DOHH2 (cell line): ENCODE data around the gene ECEL1.
"Not testable (repeated sequence)": the region's sequence is repeated elsewhere in the genome, so short reads cannot be mapped to it uniquely, and the experiment has no call there.

ENCODE experiments used
- H3F3A ChIP-seq: fragments of 200-600 bp; sonication (generic), shearing (Covaris generic); 2 replicates; pipeline ENCODE4 v1.6.0; 2016; ENCODE audit warnings: antibody characterized with exemption, mild to moderate bottlenecking; ENCODE audit not compliant: control insufficient read depth, insufficient read depth
- H3K27ac ChIP-seq: fragments of 200-600 bp; sonication (generic); 2 replicates; pipeline ENCODE4 v1.5.1; 2014; ENCODE audit warnings: low read depth, mild to moderate bottlenecking, low read length, moderate library complexity
- H3K27me3 ChIP-seq: fragments of 200-600 bp; sonication (generic); 2 replicates; pipeline ENCODE4 v1.6.1; 2014; ENCODE audit warnings: mild to moderate bottlenecking, low read length, mixed read lengths; ENCODE audit not compliant: control insufficient read depth
- H3K36me3 ChIP-seq: fragments of 200-600 bp; sonication (generic); 2 replicates; pipeline ENCODE4 v1.6.1; 2014; ENCODE audit warnings: mild to moderate bottlenecking, low read length, moderate library complexity, mixed read lengths; ENCODE audit not compliant: control insufficient read depth
- H3K4me1 ChIP-seq: fragments of 200-600 bp; sonication (generic); 2 replicates; pipeline ENCODE4 v1.6.1; 2014; ENCODE audit warnings: mild to moderate bottlenecking, low read length, mixed read lengths; ENCODE audit not compliant: control insufficient read depth
- H3K4me2 ChIP-seq: fragments of 200-600 bp; sonication (generic); 2 replicates; pipeline ENCODE4 v1.6.0; 2014; ENCODE audit warnings: mild to moderate bottlenecking, low read length, moderate library complexity
- H3K4me3 ChIP-seq: fragments of 200-600 bp; sonication (generic); 2 replicates; pipeline ENCODE4 v1.5.1; 2014; ENCODE audit warnings: mild to moderate bottlenecking, low read length, mixed read lengths
- H3K79me2 ChIP-seq: fragments of 200-600 bp; sonication (generic); 2 replicates; pipeline ENCODE4 v1.6.1; 2014; ENCODE audit warnings: mild to moderate bottlenecking, low read length, mixed read lengths; ENCODE audit not compliant: control insufficient read depth
- H3K9me2 ChIP-seq: fragments of 200-600 bp; sonication (generic); replicated peaks from 2 replicates; pipeline ENCODE4 v1.6.1; 2014; ENCODE audit warnings: mild to moderate bottlenecking, low read length, mixed read lengths; ENCODE audit not compliant: control insufficient read depth
- H3K9me3 ChIP-seq: fragments of 200-600 bp; sonication (generic); 2 replicates; pipeline ENCODE4 v1.6.1; 2014; ENCODE audit warnings: antibody characterized with exemption, low read length, mixed read lengths; ENCODE audit not compliant: control insufficient read depth, insufficient read depth
- H4K20me1 ChIP-seq: fragments of 200-600 bp; sonication (generic); 2 replicates; pipeline ENCODE4 v1.6.0; 2014; ENCODE audit warnings: low read depth, mild to moderate bottlenecking, antibody characterized with exemption, low read length, moderate library complexity; ENCODE audit not compliant: control insufficient read depth, insufficient read depth
- CTCF ChIP-seq: fragments of 200-600 bp; sonication (generic); IDR thresholded peaks from one replicate; pipeline ENCODE4 v1.5.1; 2014; ENCODE audit warnings: antibody characterized with exemption, mild to moderate bottlenecking, low read depth, low read length; ENCODE audit not compliant: poor library complexity, severe bottlenecking
- EZH2phosphoT487 ChIP-seq: fragments of 200-600 bp; sonication (generic); IDR thresholded peaks from 2 replicates; pipeline ENCODE4 v1.6.1; 2017; ENCODE audit warnings: borderline replicate concordance, mild to moderate bottlenecking, antibody characterized with exemption, low read length, moderate library complexity, mixed read lengths

ECEL1 gene

GRCh38 chr2:232441922-232442321, 45.7 kb downstream of the ECEL1 start:
- not testable (repeated sequence) for H3K36me3 ChIP-seq, H3K4me3 ChIP-seq, H3K9me3 ChIP-seq, H4K20me1 ChIP-seq, H3K27me3 ChIP-seq, H3K79me2 ChIP-seq, H3K27ac ChIP-seq, H3K4me2 ChIP-seq, H3F3A ChIP-seq, H3K9me2 ChIP-seq
- peaks cover 13% of the 10 kb centered on the region for H3K4me1 ChIP-seq

- Histone ChIP-seq H4K20me1 (no peaks in the 10 kb centered on the region), H3K9me2 (no peaks in the 10 kb centered on the region), H3K27me3 (no peaks in the 10 kb centered on the region), H3K4me3 (no peak overlapping the region), H3K79me2 (no peaks in the 10 kb centered on the region), H3K4me2 (no peak overlapping the region), H3K27ac (no peak overlapping the region), H3K9me3 (no peaks in the 10 kb centered on the region), H3F3A (no peaks in the 10 kb centered on the region), H3K4me1 (peaks cover 6% of the 10 kb centered on the region; the same call in 1 of the 2 replicates), H3K36me3 (no peaks in the 10 kb centered on the region)
- no peak for TF ChIP-seq CTCF
- no peak for TF ChIP-seq EZH2phosphoT487
Measured at GRCh38 chr2:232441147-232441651, 46.4 kb downstream of the ECEL1 start.

GRCh38 chr2:232440220-232441018, 47.2 kb downstream of the ECEL1 start:
- H3K79me2 ChIP-seq, H3K36me3 ChIP-seq, H3K4me3 ChIP-seq, H3K9me3 ChIP-seq, H3F3A ChIP-seq, H3K4me1 ChIP-seq, H3K9me2 ChIP-seq, H3K27ac ChIP-seq, H3K27me3 ChIP-seq, H3K4me2 ChIP-seq, H4K20me1 ChIP-seq: not testable (repeated sequence)
- TF ChIP-seq CTCF = peak; percentile 92

- Histone ChIP-seq H3K27me3 (no peaks in the 10 kb centered on the region), H3K9me3 (no peaks in the 10 kb centered on the region), H3K4me1 (peaks cover 6% of the 10 kb centered on the region; the same call in 1 of the 2 replicates), H3K36me3 (no peaks in the 10 kb centered on the region), H3K9me2 (no peaks in the 10 kb centered on the region), H3K4me2 (no peak overlapping the region), H4K20me1 (no peaks in the 10 kb centered on the region), H3K79me2 (no peaks in the 10 kb centered on the region), H3K4me3 (no peak overlapping the region), H3K27ac (no peak overlapping the region), H3F3A (no peaks in the 10 kb centered on the region)
- TF ChIP-seq EZH2phosphoT487 (no peak), CTCF (peak; percentile 34)
Measured at GRCh38 chr2:232439758-232440135, 47.9 kb downstream of the ECEL1 start.
